ENCODE data around the gene TF. TPM values are rescaled to one million over a fixed set of nuclear protein-coding genes. Genes with fewer than 3 reads are reported as not detected.

The TF gene
- total RNA-seq, 4 donors from 2014 or later: 13.9 to 154 (median 67.3) TPM

GRCh38 chr3:133773732-133774131 is 27.5 kb downstream of the TF start:
- TF ChIP-seq CTCF (IDR thresholded peaks at IDR 0.05; ENCODE audit: low read depth): no peak

- no peak for TF ChIP-seq CTCF (IDR thresholded peaks at IDR 0.05; ENCODE audit: low read depth)
Measured at GRCh38 chr3:133775309-133775708, 29.1 kb downstream of the TF start.

GRCh38 chr3:133775835-133776234 is 29.6 kb downstream of the TF start:
- TF ChIP-seq CTCF (IDR thresholded peaks at IDR 0.05; ENCODE audit: low read depth): no peak

GRCh38 chr3:133776794-133777438 is 30.7 kb downstream of the TF start:
- no peak for TF ChIP-seq CTCF (IDR thresholded peaks at IDR 0.05; ENCODE audit: low read depth)

GRCh38 chr3:133777807-133778568 is 31.8 kb downstream of the TF start:
- no peak for TF ChIP-seq CTCF (IDR thresholded peaks at IDR 0.05; ENCODE audit: low read depth)

- no peak for TF ChIP-seq CTCF (IDR thresholded peaks at IDR 0.05; ENCODE audit: low read depth)
Measured at GRCh38 chr3:133779626-133780203, 33.5 kb downstream of the TF start.

- TF ChIP-seq CTCF (IDR thresholded peaks at IDR 0.05; ENCODE audit: low read depth): no peak
Measured at GRCh38 chr3:133781570-133781969, 35.4 kb downstream of the TF start.
